ENCODE data around the gene CCNL1.

Gene CCNL1

DNA sequence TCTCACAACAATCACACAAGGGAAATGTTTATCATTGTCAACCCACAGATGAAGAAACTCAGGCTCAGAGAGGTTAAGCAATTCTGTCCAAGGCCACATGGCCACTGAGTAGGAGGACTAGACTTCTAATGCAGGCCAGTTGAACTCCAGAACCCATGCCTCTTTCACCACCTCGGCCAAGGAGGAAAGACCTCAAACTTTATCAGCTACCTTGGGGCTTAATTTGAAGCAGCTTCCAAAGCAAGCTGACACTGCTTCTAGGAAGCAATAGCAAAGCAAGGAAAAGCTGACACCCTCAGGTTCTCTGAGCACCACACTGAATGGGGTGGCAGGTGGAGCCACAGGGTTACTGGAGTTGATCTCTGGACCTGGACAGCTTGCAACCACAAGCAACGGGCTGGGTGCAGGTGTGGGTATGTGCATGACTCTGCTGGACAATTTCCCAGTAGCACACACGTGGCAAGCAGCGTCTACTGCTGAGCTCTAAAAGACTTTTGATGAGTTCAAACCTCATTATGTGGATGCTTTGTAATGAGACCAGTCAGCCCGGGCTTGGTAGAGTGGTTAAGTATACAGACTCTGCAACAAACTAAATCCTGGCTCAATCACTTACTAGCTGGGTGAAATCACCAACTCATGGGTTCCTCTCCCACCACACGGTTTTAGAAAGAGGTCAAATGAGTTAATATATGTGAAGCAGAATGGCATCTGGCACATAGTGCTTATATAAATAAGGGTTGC, 23.1 kb downstream of the CCNL1 start:
- H3K36me3 ChIP-seq (ENCODE audit: insufficient read depth, low read depth, low read length), result no peaks in the 10 kb centered on the region
- H3K27me3 ChIP-seq (ENCODE audit: insufficient read depth, low read length), result no peaks in the 10 kb centered on the region
- H3K9me3 ChIP-seq (ENCODE audit: insufficient read depth, low read depth, low read length), result no peaks in the 10 kb centered on the region
- H3K27ac ChIP-seq (ENCODE audit: low read length), result no peak overlapping the region
- H3K4me1 ChIP-seq (ENCODE audit: insufficient read depth, low read length), result peaks cover 2% of the 10 kb centered on the region
- H3K9ac ChIP-seq (ENCODE audit: low read depth, low read length), result no peak overlapping the region
- H3K4me3 ChIP-seq (ENCODE audit: low read length), result no peak overlapping the region

DNA sequence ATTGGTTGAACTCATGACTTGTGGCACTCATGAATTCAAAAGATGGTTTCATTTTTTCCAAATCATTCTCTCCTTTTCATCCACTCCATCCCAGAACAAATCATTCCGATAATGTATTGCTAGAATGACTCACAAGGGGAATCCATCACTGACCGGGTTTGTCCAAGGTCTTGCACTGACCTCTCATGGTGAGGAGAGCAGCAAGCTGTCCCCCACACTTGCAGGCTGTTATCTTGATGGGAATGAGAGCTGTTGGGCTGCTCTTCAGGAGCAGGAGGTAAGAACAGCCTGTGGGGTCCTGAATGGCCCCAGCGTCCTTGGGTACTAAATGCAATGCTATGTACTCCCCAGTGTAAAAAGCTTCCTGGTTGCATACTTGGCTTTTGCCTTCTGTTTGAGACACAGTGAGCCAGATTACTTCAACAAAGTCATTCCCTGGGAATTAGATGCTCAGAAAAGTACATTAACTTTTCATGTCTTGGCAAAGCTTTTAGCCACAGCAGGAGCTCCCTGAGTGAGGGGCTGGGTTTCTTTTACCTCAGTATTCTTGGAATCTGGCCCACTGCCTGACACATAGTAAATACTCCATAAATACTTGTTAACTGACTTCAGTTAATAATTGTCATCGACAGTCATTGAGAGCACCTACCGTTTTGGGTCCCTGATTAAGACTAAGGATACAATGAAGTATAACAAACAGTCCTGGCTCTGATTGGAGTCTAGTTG, 24.1 kb downstream of the CCNL1 start:
- Histone ChIP-seq H3K9me3 (ENCODE audit: insufficient read depth, low read depth, low read length) (no peaks in the 10 kb centered on the region), H3K4me1 (ENCODE audit: insufficient read depth, low read length) (peaks cover 2% of the 10 kb centered on the region), H3K27ac (ENCODE audit: low read length) (no peak overlapping the region), H3K9ac (ENCODE audit: low read depth, low read length) (no peak overlapping the region), H3K4me3 (ENCODE audit: low read length) (no peak overlapping the region), H3K36me3 (ENCODE audit: insufficient read depth, low read depth, low read length) (no peaks in the 10 kb centered on the region), H3K27me3 (ENCODE audit: insufficient read depth, low read length) (no peaks in the 10 kb centered on the region)

DNA sequence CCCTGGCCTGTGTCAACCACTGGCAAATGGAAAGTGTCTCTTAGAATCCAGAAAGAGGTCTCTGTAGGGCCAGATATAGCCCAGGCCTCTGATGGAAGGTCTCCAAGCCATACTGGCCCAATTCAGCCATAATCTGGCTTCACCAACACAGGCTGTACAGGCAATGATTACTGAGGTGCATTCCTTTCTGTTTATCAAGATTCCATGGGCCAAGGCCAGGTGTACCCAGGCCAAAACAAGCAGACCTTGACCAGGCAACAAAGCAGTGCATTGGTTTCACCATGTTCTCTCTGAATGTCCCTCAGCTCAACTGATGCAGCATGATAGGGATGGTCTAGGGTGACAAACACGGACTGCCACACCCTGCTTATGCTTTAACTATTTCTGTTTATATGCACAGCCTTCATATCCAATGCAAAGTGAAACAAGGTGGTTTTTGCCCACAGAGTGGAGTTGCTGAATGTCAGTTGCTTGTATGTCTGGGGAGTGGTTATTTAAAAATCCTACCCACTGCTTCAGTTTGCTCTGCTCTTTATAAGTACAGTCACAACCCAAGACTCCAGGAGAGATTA, 25.2 kb downstream of the CCNL1 start:
- Histone ChIP-seq H3K27ac (ENCODE audit: low read length) (no peak overlapping the region), H3K4me1 (ENCODE audit: insufficient read depth, low read length) (peaks cover 10% of the 10 kb centered on the region), H3K27me3 (ENCODE audit: insufficient read depth, low read length) (no peaks in the 10 kb centered on the region), H3K9me3 (ENCODE audit: insufficient read depth, low read depth, low read length) (no peaks in the 10 kb centered on the region), H3K36me3 (ENCODE audit: insufficient read depth, low read depth, low read length) (no peaks in the 10 kb centered on the region), H3K9ac (ENCODE audit: low read depth, low read length) (no peak overlapping the region), H3K4me3 (ENCODE audit: low read length) (no peak overlapping the region)

DNA sequence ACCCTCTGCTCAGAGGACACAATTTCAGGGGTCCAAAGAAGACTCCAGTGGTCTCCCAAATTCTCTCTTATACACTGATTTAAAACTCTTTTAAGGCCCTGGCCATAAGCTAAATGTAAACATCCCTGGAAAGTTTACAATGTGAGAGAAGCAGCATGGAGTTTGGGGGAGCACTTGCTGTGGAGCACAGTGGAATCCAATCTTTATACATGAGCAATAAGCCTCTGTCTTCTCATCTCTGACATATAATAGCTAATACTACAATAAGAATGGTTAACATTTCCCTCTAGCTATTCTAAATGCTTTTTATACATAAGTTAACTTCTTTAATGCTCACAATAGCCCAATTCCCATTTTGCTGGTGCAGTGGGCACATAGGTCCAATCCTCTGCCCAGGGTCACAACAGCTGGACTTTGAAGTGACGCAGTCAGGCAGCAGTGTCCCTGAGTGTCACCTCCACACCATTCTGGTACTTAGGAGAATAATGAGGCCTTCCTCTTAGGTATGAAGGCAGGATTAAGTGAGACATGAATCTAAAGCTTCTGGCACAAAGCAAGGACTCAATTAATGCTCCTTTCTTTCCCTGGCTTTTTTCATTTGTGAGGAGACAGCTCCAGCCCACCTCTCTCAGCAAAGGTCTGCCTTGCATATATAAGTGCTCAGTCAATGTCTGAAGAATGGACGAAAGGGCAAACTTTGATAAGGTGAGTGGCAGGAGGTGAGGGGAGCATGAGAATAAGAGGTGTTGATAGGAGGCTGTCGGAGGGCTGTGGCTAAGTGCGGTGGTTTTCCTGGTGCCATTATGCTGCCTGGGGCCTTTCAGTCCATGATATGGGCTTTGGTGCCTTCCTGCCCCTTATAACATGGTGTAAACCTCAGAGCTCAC, 26.3 kb downstream of the CCNL1 start:
- Histone ChIP-seq H3K9ac (ENCODE audit: low read depth, low read length) (no peak overlapping the region), H3K27ac (ENCODE audit: low read length) (no peak overlapping the region), H3K27me3 (ENCODE audit: insufficient read depth, low read length) (no peaks in the 10 kb centered on the region), H3K36me3 (ENCODE audit: insufficient read depth, low read depth, low read length) (no peaks in the 10 kb centered on the region), H3K9me3 (ENCODE audit: insufficient read depth, low read depth, low read length) (no peaks in the 10 kb centered on the region), H3K4me3 (ENCODE audit: low read length) (no peak overlapping the region), H3K4me1 (ENCODE audit: insufficient read depth, low read length) (peaks cover 14% of the 10 kb centered on the region)

DNA sequence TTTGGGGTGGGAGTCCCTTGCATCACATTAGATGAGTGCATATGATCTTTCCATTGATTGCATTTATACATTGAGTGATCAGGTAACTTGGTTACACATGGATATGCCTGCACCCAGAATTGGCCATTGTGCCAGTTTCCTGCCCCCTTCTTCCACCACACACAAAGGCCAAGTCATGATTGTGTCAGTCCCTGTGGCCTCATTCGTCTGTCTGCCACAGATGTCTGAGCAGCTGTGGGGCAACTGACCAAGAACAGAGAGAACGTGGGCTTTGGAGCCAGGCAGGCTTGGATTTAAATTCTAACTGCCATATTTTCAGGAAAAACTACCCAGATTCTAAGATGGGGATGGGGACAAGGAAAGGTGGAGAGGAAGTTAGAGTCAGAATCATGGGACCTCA, 27.0 kb downstream of the CCNL1 start:
- no peaks in the 10 kb centered on the region for H3K36me3 ChIP-seq (ENCODE audit: insufficient read depth, low read depth, low read length)
- no peak overlapping the region for H3K9ac ChIP-seq (ENCODE audit: low read depth, low read length)
- no peak overlapping the region for H3K27ac ChIP-seq (ENCODE audit: low read length)
- H3K4me1 ChIP-seq (ENCODE audit: insufficient read depth, low read length), result peaks cover 14% of the 10 kb centered on the region
- no peak overlapping the region for H3K4me3 ChIP-seq (ENCODE audit: low read length)
- H3K27me3 ChIP-seq (ENCODE audit: insufficient read depth, low read length), result no peaks in the 10 kb centered on the region
- no peaks in the 10 kb centered on the region for H3K9me3 ChIP-seq (ENCODE audit: insufficient read depth, low read depth, low read length)

DNA sequence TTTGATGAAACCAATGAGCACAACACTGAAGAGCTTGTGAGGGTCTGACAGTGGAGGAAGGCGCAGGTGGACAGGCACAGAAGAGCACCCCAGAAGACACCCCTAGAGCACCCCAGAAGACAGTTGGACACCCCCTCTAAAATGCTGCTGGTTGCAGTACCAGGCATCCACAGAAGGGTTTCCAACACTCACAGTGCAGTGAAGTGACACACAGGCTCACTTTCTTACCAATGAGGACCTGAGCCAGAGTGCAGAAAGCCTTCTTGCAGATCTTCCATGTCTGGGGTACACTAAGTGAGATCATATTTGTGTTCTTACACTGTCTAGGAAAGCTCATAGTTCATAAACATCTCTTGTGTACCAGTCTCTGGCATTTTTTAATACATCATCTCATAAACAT, 27.6 kb downstream of the CCNL1 start:
- H3K9ac ChIP-seq (ENCODE audit: low read depth, low read length), result no peak overlapping the region

DNA sequence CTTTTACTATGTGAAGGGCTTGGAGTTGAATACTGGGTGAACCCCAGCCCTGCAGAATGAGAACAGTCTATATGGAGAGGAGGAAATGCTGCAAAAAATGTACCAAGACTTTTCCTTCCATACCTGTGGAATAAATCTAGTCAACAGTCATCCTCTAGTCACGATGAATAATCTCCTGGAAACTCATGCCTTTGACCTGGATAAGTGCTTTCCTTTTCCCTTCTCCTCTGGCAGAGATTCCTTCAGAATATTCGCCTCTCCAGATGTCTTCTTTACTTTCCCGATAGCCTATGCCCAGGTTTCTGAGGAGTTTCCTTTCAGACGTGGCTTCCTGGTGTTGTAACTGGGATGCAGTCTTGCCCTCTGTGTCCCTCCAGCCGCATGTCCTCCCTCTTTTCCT, 28.1 kb downstream of the CCNL1 start:
- Histone ChIP-seq H3K27me3 (ENCODE audit: insufficient read depth, low read length) (no peaks in the 10 kb centered on the region), H3K9ac (ENCODE audit: low read depth, low read length) (no peak overlapping the region), H3K27ac (ENCODE audit: low read length) (no peak overlapping the region), H3K9me3 (ENCODE audit: insufficient read depth, low read depth, low read length) (no peaks in the 10 kb centered on the region), H3K4me1 (ENCODE audit: insufficient read depth, low read length) (peaks cover 11% of the 10 kb centered on the region), H3K36me3 (ENCODE audit: insufficient read depth, low read depth, low read length) (no peaks in the 10 kb centered on the region), H3K4me3 (ENCODE audit: low read length) (no peak overlapping the region)

More for the DNA sequence above, 27.6 kb downstream of the CCNL1 start:
- Histone ChIP-seq H3K9me3 (ENCODE audit: insufficient read depth, low read depth, low read length) (no peaks in the 10 kb centered on the region), H3K36me3 (ENCODE audit: insufficient read depth, low read depth, low read length) (no peaks in the 10 kb centered on the region), H3K4me1 (ENCODE audit: insufficient read depth, low read length) (peaks cover 14% of the 10 kb centered on the region), H3K4me3 (ENCODE audit: low read length) (no peak overlapping the region), H3K27me3 (ENCODE audit: insufficient read depth, low read length) (no peaks in the 10 kb centered on the region), H3K27ac (ENCODE audit: low read length) (no peak overlapping the region)

DNA sequence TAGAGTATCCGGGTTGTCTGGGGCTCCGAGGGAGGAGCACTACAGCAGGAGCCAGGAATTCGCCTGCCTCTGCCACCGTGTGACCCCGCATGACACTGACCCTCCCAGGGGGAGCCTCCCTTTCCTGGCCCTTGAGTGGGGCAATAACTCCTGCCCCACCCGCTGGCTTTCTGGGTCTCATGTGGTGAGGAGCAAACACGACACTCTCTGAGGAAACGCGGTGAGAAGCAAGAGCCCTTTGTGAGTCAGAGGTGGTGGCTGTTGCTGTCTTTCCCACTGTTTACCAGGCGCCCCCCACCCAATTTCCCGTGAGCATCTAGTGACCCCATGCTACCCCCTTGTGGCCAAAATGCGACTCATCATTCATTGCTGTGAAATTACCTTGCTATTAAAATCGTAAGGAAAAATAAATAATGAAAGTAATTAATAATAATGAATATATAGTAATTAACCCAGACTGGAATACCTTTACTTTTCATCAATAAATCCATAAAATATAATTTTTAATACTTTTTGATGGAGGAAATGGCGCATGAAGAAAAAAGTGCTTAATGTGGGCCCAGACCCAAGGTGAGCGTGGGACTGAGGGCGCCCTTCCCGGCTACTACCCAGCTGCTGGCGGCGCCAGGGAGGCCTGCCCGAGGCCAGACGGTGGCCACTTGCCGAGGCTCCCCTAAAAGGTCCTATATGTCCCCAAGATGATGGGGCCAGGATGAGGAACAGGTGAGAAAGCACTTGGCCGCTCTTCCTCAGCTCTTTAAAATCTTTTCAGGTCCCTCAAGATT, 29.3 kb downstream of the CCNL1 start:
- Histone ChIP-seq H3K27ac (ENCODE audit: low read length) (peak overlapping the region; percentile 67), H3K27me3 (ENCODE audit: insufficient read depth, low read length) (no peaks in the 10 kb centered on the region), H3K36me3 (ENCODE audit: insufficient read depth, low read depth, low read length) (no peaks in the 10 kb centered on the region), H3K9me3 (ENCODE audit: insufficient read depth, low read depth, low read length) (no peaks in the 10 kb centered on the region), H3K4me3 (ENCODE audit: low read length) (peak overlapping the region; percentile 54), H3K4me1 (ENCODE audit: insufficient read depth, low read length) (peaks cover 11% of the 10 kb centered on the region; the same call in 1 of the 2 replicates), H3K9ac (ENCODE audit: low read depth, low read length) (peak overlapping the region; percentile 72; the same call in 1 of the 2 replicates)

DNA sequence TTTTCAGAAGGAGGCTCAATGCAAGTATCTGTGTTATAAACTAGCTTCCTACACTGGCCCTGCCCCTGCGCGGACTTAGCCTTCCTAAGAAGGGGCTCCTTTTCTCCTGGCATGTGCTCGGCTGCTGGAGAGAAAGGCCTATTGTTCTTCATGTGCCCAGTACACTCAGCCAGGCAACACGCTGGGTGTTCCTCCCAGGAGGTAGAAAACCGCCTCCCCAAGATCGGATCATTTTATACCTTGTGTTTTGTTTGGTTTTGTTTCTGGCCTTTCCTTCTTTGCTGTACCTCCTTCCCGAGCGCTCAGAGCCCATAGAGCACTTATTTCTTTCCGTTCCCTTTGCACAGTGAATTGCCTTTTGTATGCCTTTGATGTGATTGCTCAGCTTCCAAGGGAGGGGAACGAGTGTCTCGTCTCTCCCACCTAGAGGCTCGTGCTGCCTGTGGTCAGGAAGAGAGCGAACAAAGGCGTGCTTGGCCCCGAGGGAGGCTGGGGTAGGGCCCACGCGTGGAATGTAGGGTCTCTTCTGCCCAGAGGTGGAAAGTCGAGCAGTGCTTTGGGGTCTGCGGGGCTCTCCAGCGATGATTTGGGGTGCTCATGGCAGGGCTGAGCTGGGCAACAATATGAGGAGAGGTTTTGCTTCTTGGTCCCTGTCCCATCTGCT, 30.0 kb downstream of the CCNL1 start:
- Histone ChIP-seq H3K27ac (ENCODE audit: low read length) (peak overlapping the region; percentile 67), H3K27me3 (ENCODE audit: insufficient read depth, low read length) (no peaks in the 10 kb centered on the region), H3K9ac (ENCODE audit: low read depth, low read length) (peak overlapping the region; percentile 72; the same call in 1 of the 2 replicates), H3K4me1 (ENCODE audit: insufficient read depth, low read length) (peaks cover 11% of the 10 kb centered on the region; the same call in 1 of the 2 replicates), H3K9me3 (ENCODE audit: insufficient read depth, low read depth, low read length) (no peaks in the 10 kb centered on the region), H3K4me3 (ENCODE audit: low read length) (peak overlapping the region; percentile 54; the same call in 1 of the 2 replicates), H3K36me3 (ENCODE audit: insufficient read depth, low read depth, low read length) (no peaks in the 10 kb centered on the region)

DNA sequence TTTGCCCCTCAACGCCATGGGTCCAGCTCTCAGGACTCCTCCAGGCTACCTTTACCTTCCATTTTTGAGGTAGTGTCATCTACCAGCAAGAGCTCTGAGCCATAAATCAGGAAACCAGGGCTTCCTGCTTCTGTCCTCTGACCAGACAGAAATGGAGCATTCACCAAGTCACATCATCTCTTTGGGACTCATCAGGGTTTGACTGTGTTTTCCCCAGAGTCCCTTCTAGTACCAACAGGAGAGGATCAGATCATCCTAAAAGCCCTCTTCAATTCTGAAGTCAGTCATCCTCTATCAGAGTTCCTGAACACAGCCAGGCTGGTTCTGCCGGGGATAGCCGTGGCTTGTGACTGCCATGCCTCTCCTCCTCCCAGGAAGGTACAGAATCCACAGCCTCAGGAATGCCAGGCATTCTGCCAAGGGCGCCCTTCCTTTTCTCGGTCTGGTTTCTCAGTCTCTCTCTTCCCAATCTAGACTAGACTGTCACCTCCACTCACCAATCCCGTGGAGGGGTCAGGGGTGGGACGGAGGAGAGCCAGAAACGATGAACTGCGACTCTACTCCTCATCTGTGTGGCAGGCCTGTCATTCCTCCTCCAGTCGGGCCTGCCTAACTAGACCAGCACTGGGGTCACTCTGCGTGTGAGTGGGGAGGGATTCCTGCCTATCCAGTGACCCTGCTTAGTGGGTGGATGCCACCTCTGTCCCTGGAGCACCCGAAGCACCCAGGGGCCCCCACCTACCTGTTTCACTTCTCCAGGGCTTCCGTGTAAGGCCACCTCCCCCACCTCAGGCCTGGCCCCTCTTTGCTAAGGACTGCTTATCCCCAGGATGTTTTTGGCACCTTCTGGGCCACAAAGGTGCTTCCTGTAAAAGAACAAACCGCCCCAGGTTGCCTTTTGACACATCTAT, 30.9 kb downstream of the CCNL1 start:
- H3K27ac ChIP-seq (ENCODE audit: low read length), result no peak overlapping the region

More for the DNA sequence above, 30.9 kb downstream of the CCNL1 start:
- Histone ChIP-seq H3K36me3 (ENCODE audit: insufficient read depth, low read depth, low read length) (no peaks in the 10 kb centered on the region), H3K4me3 (ENCODE audit: low read length) (no peak overlapping the region), H3K27me3 (ENCODE audit: insufficient read depth, low read length) (no peaks in the 10 kb centered on the region), H3K4me1 (ENCODE audit: insufficient read depth, low read length) (peaks cover 11% of the 10 kb centered on the region; the same call in 1 of the 2 replicates), H3K9ac (ENCODE audit: low read depth, low read length) (no peak overlapping the region; the same call in 1 of the 2 replicates), H3K9me3 (ENCODE audit: insufficient read depth, low read depth, low read length) (no peaks in the 10 kb centered on the region)

Measured in iPS-20b (cell line).